NB4 (cell line): ENCODE data around the gene KSR1.
"Not testable (repeated sequence)": the region's sequence is repeated elsewhere in the genome, so short reads cannot be mapped to it uniquely, and the experiment has no call there.

Experiments
- DNase-seq: peaks from one replicate; pipeline ENCODE4 v3.0.0; 2010; ENCODE audit warnings: low read depth
- H3K4me3 ChIP-seq: one replicate; pipeline ENCODE4 v1.5.1; 2011; ENCODE audit warnings: mild to moderate bottlenecking, low read depth, low read length, moderate library complexity
- CTCF ChIP-seq: IDR thresholded peaks from one replicate; pipeline ENCODE4 v1.5.1; 2012; ENCODE audit warnings: low read depth, low read length
- MAX ChIP-seq: IDR thresholded peaks from 2 replicates; pipeline ENCODE4 v1.6.1; 2011; ENCODE audit warnings: low read depth, low read length
- MYC ChIP-seq: IDR thresholded peaks from 2 replicates; pipeline ENCODE4 v1.6.1; 2011; ENCODE audit warnings: low read depth, low read length
- POLR2A ChIP-seq: IDR thresholded peaks from 2 replicates; pipeline ENCODE4 v1.6.1; 2011; ENCODE audit warnings: mild to moderate bottlenecking; ENCODE audit not compliant: insufficient read length; ENCODE audit errors: extremely low read depth

Gene KSR1

GRCh38 chr17:27424941-27425340 lies 31.3 kb upstream of the KSR1 start:
- no peak overlapping the region for H3K4me3 ChIP-seq
- TF ChIP-seq CTCF: no peak
- no peak for TF ChIP-seq POLR2A
- no peak for TF ChIP-seq MYC
- TF ChIP-seq MAX: no peak
- DNase-seq: no peak

GRCh38 chr17:27425571-27425970 lies 30.7 kb upstream of the KSR1 start:
- not testable (repeated sequence) for DNase-seq, H3K4me3 ChIP-seq

- TF ChIP-seq MYC (no peak), MAX (no peak), CTCF (no peak), POLR2A (no peak)
- H3K4me3 ChIP-seq: no peak overlapping the region
- DNase-seq: no peak
Measured at GRCh38 chr17:27425991-27426390, 30.3 kb upstream of the KSR1 start.

- H3K4me3 ChIP-seq, DNase-seq: not testable (repeated sequence)
Measured at GRCh38 chr17:27426471-27426870, 29.8 kb upstream of the KSR1 start.

GRCh38 chr17:27427166-27427862 lies 28.9 kb upstream of the KSR1 start:
- H3K4me3 ChIP-seq, DNase-seq: not testable (repeated sequence)

- no peak overlapping the region for H3K4me3 ChIP-seq
- no peak for DNase-seq
- TF ChIP-seq POLR2A: no peak
- TF ChIP-seq MAX: no peak
- TF ChIP-seq CTCF: no peak
- TF ChIP-seq MYC: no peak
Measured at GRCh38 chr17:27428781-27429505, 27.3 kb upstream of the KSR1 start.

- no peak overlapping the region for H3K4me3 ChIP-seq
- TF ChIP-seq CTCF (no peak), MYC (no peak), MAX (no peak), POLR2A (no peak)
- no peak for DNase-seq
Measured at GRCh38 chr17:27429666-27430382, 26.4 kb upstream of the KSR1 start.
